ENCODE results near the gene ZNF587B.
A peak's percentile ranks its signal among the peaks of the same experiment; 100 is the strongest.

ZNF587B gene

DNA sequence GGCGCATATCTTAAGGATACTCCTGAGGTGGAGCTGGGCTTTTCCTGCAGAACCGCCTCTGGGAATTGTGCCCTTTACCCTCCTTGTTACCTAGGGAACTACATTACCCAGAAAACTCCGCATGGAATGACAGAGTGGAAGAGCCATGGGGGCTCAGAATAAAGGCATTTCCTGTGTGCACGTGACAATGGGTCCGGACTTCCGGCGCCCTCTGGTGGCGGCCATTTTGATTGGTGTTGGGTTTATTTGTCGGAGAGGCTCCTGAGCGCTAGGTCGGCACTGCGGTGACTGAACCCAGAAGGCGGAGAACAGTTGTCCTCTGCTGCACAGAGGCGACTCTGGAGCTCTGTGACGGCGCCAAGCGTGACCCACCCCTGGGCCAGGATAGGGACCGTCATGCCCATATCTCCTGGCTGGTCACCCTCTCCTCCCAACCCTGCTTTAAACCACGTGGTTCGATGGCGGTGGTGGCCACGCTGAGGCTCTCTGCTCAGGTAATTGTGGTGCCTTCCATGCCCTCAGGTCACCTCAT lies at the start of gene ZNF587B:
Gene ZNF587B, plus strand, starts transcription at position 229 of the 532 bp plus-strand sequence. Its CDS starts 230 bp downstream, at position 459.
- no peak within 1 kb of the TSS for H2AFZ ChIP-seq (ENCODE audit: low read depth, low read length, severe bottlenecking)
- H3K9me3 ChIP-seq (ENCODE audit: insufficient read depth, low read length) = no peaks in the 10 kb centered on the region
- H4K20me1 ChIP-seq (ENCODE audit: low read depth, low read length) = no peaks in the 10 kb centered on the region; the same call in 1 of the 2 replicates
- no peak within 1 kb of the TSS for H3K4me3 ChIP-seq (ENCODE audit: insufficient read depth, low read length, poor library complexity, severe bottlenecking)
- H3K79me2 ChIP-seq (ENCODE audit: insufficient read depth, low read length) = peaks cover 71% of the 10 kb centered on the region
- no peak for TF ChIP-seq EZH2phosphoT487 (conservative IDR thresholded peaks at IDR 0.05; ENCODE audit: low read length)
- TF ChIP-seq, protein P1, sequence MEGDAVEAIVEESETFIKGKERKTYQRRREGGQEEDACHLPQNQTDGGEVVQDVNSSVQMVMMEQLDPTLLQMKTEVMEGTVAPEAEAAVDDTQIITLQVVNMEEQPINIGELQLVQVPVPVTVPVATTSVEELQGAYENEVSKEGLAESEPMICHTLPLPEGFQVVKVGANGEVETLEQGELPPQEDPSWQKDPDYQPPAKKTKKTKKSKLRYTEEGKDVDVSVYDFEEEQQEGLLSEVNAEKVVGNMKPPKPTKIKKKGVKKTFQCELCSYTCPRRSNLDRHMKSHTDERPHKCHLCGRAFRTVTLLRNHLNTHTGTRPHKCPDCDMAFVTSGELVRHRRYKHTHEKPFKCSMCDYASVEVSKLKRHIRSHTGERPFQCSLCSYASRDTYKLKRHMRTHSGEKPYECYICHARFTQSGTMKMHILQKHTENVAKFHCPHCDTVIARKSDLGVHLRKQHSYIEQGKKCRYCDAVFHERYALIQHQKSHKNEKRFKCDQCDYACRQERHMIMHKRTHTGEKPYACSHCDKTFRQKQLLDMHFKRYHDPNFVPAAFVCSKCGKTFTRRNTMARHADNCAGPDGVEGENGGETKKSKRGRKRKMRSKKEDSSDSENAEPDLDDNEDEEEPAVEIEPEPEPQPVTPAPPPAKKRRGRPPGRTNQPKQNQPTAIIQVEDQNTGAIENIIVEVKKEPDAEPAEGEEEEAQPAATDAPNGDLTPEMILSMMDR (IDR thresholded peaks at IDR 0.05; ENCODE audit: insufficient read depth, low read length, poor library complexity, severe bottlenecking) = peak; percentile 43
- H3K9ac ChIP-seq (ENCODE audit: low read length) = no peak within 1 kb of the TSS
- H3K4me2 ChIP-seq (ENCODE audit: low read depth, low read length, poor library complexity, severe bottlenecking) = no peak within 1 kb of the TSS
- no peaks in the 10 kb centered on the region for H3F3A ChIP-seq (ENCODE audit: insufficient read depth)
- no peaks in the 10 kb centered on the region for H3K36me3 ChIP-seq (ENCODE audit: low read length)
- H3K27ac ChIP-seq (ENCODE audit: low read depth, low read length) = no peak within 1 kb of the TSS
- H3K27me3 ChIP-seq (ENCODE audit: low read length) = no peaks in the 10 kb centered on the region
- H3K9me2 ChIP-seq (replicated peaks; ENCODE audit: insufficient read depth, low read length) = no peaks in the 10 kb centered on the region

DNA sequence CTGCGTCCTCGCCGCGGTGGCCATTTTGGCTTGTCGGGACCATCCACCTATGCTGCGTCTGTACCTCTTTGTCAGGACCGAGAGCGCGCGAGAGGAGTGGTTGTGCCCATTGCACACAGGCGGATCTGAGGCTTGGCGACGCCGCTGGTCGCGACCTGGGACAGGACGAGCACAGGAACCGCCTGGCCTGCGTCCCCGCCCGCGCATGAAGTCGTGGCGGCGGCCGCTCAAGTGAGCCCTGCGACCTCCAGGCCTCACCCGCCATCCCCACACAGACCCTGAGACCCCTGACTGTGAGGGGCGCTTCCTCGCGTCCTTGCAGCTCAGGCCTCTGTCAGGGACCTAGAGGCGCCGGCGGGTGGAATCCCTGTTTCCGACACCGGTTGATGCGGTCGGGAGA lies 43.8 kb upstream of the ZNF587B start:
- H3K27me3 ChIP-seq (ENCODE audit: low read length) = no peaks in the 10 kb centered on the region
- no peaks in the 10 kb centered on the region for H3F3A ChIP-seq (ENCODE audit: insufficient read depth)
- H3K4me3 ChIP-seq (ENCODE audit: insufficient read depth, low read length, poor library complexity, severe bottlenecking) = no peak overlapping the region
- no peaks in the 10 kb centered on the region for H4K20me1 ChIP-seq (ENCODE audit: low read depth, low read length)
- H3K27ac ChIP-seq (ENCODE audit: low read depth, low read length) = no peak overlapping the region
- no peaks in the 10 kb centered on the region for H3K9me3 ChIP-seq (ENCODE audit: insufficient read depth, low read length)
- H2AFZ ChIP-seq (ENCODE audit: low read depth, low read length, severe bottlenecking) = no peak overlapping the region
- H3K9me2 ChIP-seq (replicated peaks; ENCODE audit: insufficient read depth, low read length) = no peaks in the 10 kb centered on the region
- H3K36me3 ChIP-seq (ENCODE audit: low read length) = no peaks in the 10 kb centered on the region
- no peak overlapping the region for H3K4me2 ChIP-seq (ENCODE audit: low read depth, low read length, poor library complexity, severe bottlenecking)
- TF ChIP-seq, protein P1 (IDR thresholded peaks at IDR 0.05; ENCODE audit: insufficient read depth, low read length, poor library complexity, severe bottlenecking) = no peak
- TF ChIP-seq EZH2phosphoT487 (conservative IDR thresholded peaks at IDR 0.05; ENCODE audit: low read length) = no peak
- H3K79me2 ChIP-seq (ENCODE audit: insufficient read depth, low read length) = peaks cover 46% of the 10 kb centered on the region
- H3K9ac ChIP-seq (ENCODE audit: low read length) = no peak overlapping the region

DNA sequence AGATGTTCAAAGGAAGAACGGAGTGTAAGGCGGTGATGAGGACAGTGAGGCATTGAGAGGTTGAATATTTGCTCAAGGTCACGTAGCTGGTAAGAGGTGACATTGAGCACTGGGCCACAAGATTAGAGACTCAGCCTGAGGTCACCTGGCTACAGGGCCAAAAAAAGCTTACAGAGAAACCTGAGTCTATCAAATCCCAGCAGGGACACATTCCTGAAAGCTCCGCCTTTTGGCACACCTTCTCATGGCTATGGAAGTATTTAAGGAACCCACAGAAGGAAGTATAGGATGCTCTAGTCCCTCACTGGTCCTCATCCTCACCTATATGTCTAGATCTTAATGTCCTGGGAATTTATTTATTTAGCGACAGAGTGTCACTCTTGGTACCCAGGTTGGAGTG lies 43.2 kb upstream of the ZNF587B start:
- no peak overlapping the region for H3K9ac ChIP-seq (ENCODE audit: low read length)
- no peak for TF ChIP-seq EZH2phosphoT487 (conservative IDR thresholded peaks at IDR 0.05; ENCODE audit: low read length)
- TF ChIP-seq, protein P1 (IDR thresholded peaks at IDR 0.05; ENCODE audit: insufficient read depth, low read length, poor library complexity, severe bottlenecking) = no peak
- no peaks in the 10 kb centered on the region for H3F3A ChIP-seq (ENCODE audit: insufficient read depth)
- no peak overlapping the region for H3K4me2 ChIP-seq (ENCODE audit: low read depth, low read length, poor library complexity, severe bottlenecking)
- H3K9me3 ChIP-seq (ENCODE audit: insufficient read depth, low read length) = no peaks in the 10 kb centered on the region
- H3K9me2 ChIP-seq (replicated peaks; ENCODE audit: insufficient read depth, low read length) = no peaks in the 10 kb centered on the region
- no peaks in the 10 kb centered on the region for H3K36me3 ChIP-seq (ENCODE audit: low read length)
- H2AFZ ChIP-seq (ENCODE audit: low read depth, low read length, severe bottlenecking) = no peak overlapping the region
- no peaks in the 10 kb centered on the region for H4K20me1 ChIP-seq (ENCODE audit: low read depth, low read length)
- no peak overlapping the region for H3K4me3 ChIP-seq (ENCODE audit: insufficient read depth, low read length, poor library complexity, severe bottlenecking)
- no peaks in the 10 kb centered on the region for H3K27me3 ChIP-seq (ENCODE audit: low read length)
- H3K79me2 ChIP-seq (ENCODE audit: insufficient read depth, low read length) = peaks cover 40% of the 10 kb centered on the region
- H3K27ac ChIP-seq (ENCODE audit: low read depth, low read length) = no peak overlapping the region

Data from SU-DHL-6 (cell line).